ENCODE data around the gene VSX2. TPM values are rescaled to one million over a fixed set of nuclear protein-coding genes. Genes with fewer than 3 reads are reported as not detected.

Gene VSX2
- total and polyA plus RNA-seq, 7 donors: 0.04 TPM; not detected in 6

DNA sequence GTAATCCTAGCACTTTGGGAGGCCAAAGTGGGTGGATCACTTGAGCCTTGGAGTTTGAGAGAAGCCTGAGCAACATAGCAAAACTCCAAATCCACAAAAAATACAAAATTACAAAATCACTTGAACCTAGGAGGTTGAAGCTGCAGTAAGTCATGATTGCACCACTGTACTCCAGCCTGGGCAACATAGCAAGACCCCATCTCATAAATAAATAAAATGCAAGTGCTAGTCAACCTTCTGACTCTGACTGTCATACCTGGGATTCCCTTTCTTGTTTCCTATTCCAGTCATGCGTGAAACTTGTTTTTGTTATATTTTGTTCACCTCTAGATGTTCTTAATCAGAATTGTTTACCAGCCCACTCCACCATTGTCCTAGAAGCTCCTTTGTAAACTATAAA, 32.1 kb downstream of the VSX2 start:
- WGBS, 2 donors: 36 to 94% methylated on average over 1 of the region's 1 CpG
- no peak overlapping the region for H3K27ac ChIP-seq
- intact Hi-C loops (cut with DNase I): no loop called here
- H3K4me1 ChIP-seq: no peaks in the 10 kb centered on the region
- no peak overlapping the region for H3K4me3 ChIP-seq
- TF ChIP-seq POLR2AphosphoS5 (IDR thresholded peaks at IDR 0.05) (no peak), POLR2A (IDR thresholded peaks at IDR 0.05) (no peak), EP300 (IDR thresholded peaks at IDR 0.05) (no peak)
- TF ChIP-seq, protein P1, sequence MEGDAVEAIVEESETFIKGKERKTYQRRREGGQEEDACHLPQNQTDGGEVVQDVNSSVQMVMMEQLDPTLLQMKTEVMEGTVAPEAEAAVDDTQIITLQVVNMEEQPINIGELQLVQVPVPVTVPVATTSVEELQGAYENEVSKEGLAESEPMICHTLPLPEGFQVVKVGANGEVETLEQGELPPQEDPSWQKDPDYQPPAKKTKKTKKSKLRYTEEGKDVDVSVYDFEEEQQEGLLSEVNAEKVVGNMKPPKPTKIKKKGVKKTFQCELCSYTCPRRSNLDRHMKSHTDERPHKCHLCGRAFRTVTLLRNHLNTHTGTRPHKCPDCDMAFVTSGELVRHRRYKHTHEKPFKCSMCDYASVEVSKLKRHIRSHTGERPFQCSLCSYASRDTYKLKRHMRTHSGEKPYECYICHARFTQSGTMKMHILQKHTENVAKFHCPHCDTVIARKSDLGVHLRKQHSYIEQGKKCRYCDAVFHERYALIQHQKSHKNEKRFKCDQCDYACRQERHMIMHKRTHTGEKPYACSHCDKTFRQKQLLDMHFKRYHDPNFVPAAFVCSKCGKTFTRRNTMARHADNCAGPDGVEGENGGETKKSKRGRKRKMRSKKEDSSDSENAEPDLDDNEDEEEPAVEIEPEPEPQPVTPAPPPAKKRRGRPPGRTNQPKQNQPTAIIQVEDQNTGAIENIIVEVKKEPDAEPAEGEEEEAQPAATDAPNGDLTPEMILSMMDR (IDR thresholded peaks at IDR 0.05): no peak
- DNase-seq: no peak
- no peaks in the 10 kb centered on the region for H3K9me3 ChIP-seq
- H3K27me3 ChIP-seq: no peaks in the 10 kb centered on the region
- no peaks in the 10 kb centered on the region for H3K36me3 ChIP-seq

DNA sequence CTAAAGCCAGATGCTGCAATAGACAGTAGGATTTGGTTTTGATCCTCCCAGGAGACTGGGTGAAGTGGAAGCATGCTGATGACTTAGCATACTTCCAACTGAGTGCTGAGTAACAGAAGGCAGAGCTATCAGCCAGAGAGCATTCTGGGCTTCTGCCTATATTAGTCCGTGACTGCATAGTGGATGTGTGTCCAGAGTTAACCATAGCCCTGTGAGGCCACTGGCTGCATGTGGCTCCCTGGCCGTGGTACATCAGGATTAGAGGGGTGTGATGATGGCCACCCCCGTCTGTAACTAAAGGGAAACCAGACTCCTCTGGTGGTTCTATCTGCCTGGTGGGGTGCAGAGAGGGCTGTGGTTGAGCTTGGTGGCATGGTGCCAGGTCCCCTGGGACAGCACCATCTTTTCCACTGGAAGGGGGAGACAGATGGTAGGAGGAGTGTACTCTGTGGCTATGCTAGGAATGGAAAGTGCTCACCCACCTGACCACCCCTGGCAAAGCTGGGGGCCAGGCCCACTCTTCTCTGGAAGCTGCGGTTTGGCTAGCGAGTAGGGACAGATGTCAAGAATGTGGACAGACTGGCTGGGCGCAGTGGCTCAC, 36.1 kb downstream of the VSX2 start:
- 59 to 82% methylated on average over 6 of the region's 6 CpGs for WGBS, 2 donors

DNA sequence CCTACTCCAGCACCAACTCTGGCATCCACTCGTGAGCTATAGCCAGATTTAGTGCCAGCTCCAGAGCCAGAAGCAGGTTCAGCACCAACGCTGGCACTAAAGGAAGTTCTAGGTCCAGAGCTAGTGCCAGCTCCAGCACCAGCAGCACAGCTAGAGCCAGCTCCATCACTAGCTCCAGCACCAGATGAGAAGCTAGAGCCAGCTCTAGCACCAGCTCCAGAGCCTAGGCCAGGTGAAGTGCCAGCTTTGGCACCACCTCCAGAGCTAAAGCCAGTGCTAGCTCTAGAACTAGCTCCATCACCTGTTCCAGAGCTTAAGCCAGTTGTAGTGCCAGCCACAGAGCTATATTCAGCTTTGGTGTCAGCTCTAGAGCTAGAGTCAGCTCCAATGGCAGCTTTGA, 38.8 kb downstream of the VSX2 start:
- 85 to 96% methylated on average over 2 of the region's 2 CpGs for WGBS, 2 donors
- Histone ChIP-seq H3K4me1 (no peaks in the 10 kb centered on the region), H3K36me3 (peaks cover 0 to 13% (median 0%) of the 10 kb centered on the region in 4 donors), H3K27ac (no peak overlapping the region), H3K4me3 (no peak overlapping the region), H3K9me3 (no peaks in the 10 kb centered on the region), H3K27me3 (no peaks in the 10 kb centered on the region)
- DNase-seq: no peak
- intact Hi-C loops (cut with DNase I): no loop called here
- TF ChIP-seq POLR2AphosphoS5 (IDR thresholded peaks at IDR 0.05) (no peak), EP300 (IDR thresholded peaks at IDR 0.05) (no peak), POLR2A (IDR thresholded peaks at IDR 0.05) (no peak)
- TF ChIP-seq, protein P1 (IDR thresholded peaks at IDR 0.05): no peak

More for the DNA sequence above, 36.1 kb downstream of the VSX2 start:
- H3K4me3 ChIP-seq: no peak overlapping the region
- no peak for DNase-seq
- no peaks in the 10 kb centered on the region for H3K9me3 ChIP-seq
- TF ChIP-seq, protein P1 (IDR thresholded peaks at IDR 0.05): no peak
- TF ChIP-seq EP300 (IDR thresholded peaks at IDR 0.05): no peak
- TF ChIP-seq POLR2A (IDR thresholded peaks at IDR 0.05): no peak
- no peaks in the 10 kb centered on the region for H3K4me1 ChIP-seq
- H3K36me3 ChIP-seq: no peaks in the 10 kb centered on the region
- no peaks in the 10 kb centered on the region for H3K27me3 ChIP-seq
- intact Hi-C loops (cut with DNase I): no loop called here
- H3K27ac ChIP-seq: no peak overlapping the region

DNA sequence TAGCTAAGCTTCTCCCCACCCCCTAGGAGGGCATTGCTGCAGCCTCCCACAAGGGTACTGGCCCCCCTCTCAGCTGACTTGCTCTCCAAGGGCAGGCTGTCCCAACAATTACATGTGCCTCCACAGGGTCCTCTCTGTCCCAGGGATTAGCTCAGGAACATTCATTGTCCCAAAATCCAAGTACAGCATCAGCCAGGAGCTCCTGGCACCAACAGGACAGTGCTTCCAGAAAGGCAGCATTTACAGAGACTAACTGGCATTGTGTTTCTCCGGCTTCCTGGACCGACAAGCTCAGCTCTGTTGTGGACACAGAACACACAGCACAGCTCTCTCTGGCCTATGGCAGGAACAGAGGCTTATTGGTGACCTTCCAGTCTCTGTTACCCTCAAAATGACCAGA, 41.8 kb downstream of the VSX2 start:
- H3K4me3 ChIP-seq: no peak overlapping the region
- no peaks in the 10 kb centered on the region for H3K4me1 ChIP-seq
- H3K27ac ChIP-seq: no peak overlapping the region
- intact Hi-C loops (cut with DNase I): no loop called here
- H3K36me3 ChIP-seq: peaks cover 1 to 43% (median 10%) of the 10 kb centered on the region in 4 donors
- DNase-seq: no peak
- H3K9me3 ChIP-seq: no peaks in the 10 kb centered on the region
- no peaks in the 10 kb centered on the region for H3K27me3 ChIP-seq
- TF ChIP-seq POLR2AphosphoS5 (IDR thresholded peaks at IDR 0.05) (no peak), EP300 (IDR thresholded peaks at IDR 0.05) (no peak), POLR2A (IDR thresholded peaks at IDR 0.05) (no peak)
- TF ChIP-seq, protein P1 (IDR thresholded peaks at IDR 0.05): no peak
- WGBS, 2 donors: 95 to 98% methylated on average over 2 of the region's 2 CpGs

DNA sequence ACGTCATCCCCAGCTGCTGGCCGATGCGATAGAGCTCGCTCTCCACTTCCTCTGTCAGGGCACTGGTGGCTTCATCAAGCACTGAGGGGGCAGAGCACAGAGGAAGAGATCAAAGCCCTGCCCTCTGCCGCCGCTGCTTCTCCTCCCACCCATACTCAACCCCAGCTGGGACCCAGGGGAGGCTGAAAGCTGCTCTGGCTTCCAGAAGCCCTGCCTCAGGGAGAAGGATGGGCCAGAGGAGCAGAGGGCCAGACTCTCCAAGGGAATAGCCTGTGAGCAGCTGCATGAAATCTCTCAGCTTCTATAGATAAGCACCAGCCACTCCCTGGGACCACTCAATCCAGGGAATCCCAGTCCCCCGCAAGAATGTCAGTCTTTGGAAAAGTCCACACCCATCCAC, 47.5 kb downstream of the VSX2 start:
- TF ChIP-seq POLR2A (IDR thresholded peaks at IDR 0.05) (no peak), EP300 (IDR thresholded peaks at IDR 0.05) (no peak), POLR2AphosphoS5 (IDR thresholded peaks at IDR 0.05) (no peak)
- TF ChIP-seq, protein P1 (IDR thresholded peaks at IDR 0.05): no peak
- no peak for DNase-seq
- intact Hi-C loops (cut with DNase I): no loop called here
- no peak overlapping the region for H3K4me3 ChIP-seq
- H3K9me3 ChIP-seq: no peaks in the 10 kb centered on the region
- H3K36me3 ChIP-seq: peaks cover 16 to 94% (median 45%) of the 10 kb centered on the region in 4 donors
- no peaks in the 10 kb centered on the region for H3K27me3 ChIP-seq
- no peak overlapping the region for H3K27ac ChIP-seq
- WGBS, 2 donors: 93 to 96% methylated on average over 7 of the region's 7 CpGs
- H3K4me1 ChIP-seq: no peaks in the 10 kb centered on the region

All from sigmoid colon (tissue), 7 donors.